HG03457 (cell line): ENCODE measurements around the gene SLMAP.
A peak's percentile ranks its signal among the peaks of the same experiment; 100 is the strongest.

ENCODE experiments used
- ATAC-seq: cut with Tn5 transposase; IDR thresholded peaks from one replicate; pipeline ENCODE4 v1.9.1; 2021; ENCODE audit warnings: moderate number of reproducible peaks; ENCODE audit not compliant: unreplicated experiment

The SLMAP gene

GRCh38 chr3:57755741-57756527 lies at the start of gene SLMAP:
Gene SLMAP, plus strand, starts transcription at chr3:57756309. Its CDS starts 1,343 bp downstream, at chr3:57757652.
- peak; percentile 91 for ATAC-seq

- no peak for ATAC-seq
These were observed 49.6 kb upstream of the SLMAP start for GRCh38 chr3:57706462-57706861.

- no peak for ATAC-seq
These were observed 47.1 kb upstream of the SLMAP start for GRCh38 chr3:57709031-57709430.

GRCh38 chr3:57709559-57709958 lies 46.5 kb upstream of the SLMAP start:
- ATAC-seq: no peak

- no peak for ATAC-seq
These were observed 40.4 kb upstream of the SLMAP start for GRCh38 chr3:57715686-57716085.

- ATAC-seq: no peak
These were observed 38.8 kb upstream of the SLMAP start for GRCh38 chr3:57717205-57717868.

GRCh38 chr3:57718118-57718517 lies 38.0 kb upstream of the SLMAP start:
- ATAC-seq: no peak

GRCh38 chr3:57726397-57726796 lies 29.7 kb upstream of the SLMAP start:
- no peak for ATAC-seq

- no peak for ATAC-seq
These were observed 29.0 kb upstream of the SLMAP start for GRCh38 chr3:57727106-57727505.

GRCh38 chr3:57729334-57730045 lies 26.6 kb upstream of the SLMAP start:
- no peak for ATAC-seq

- no peak for ATAC-seq
These were observed 25.4 kb upstream of the SLMAP start for GRCh38 chr3:57730682-57731081.

GRCh38 chr3:57731311-57731710 lies 24.8 kb upstream of the SLMAP start:
- ATAC-seq: no peak

- no peak for ATAC-seq
These were observed 22.3 kb upstream of the SLMAP start for GRCh38 chr3:57733790-57734189.

GRCh38 chr3:57735405-57735804 lies 20.7 kb upstream of the SLMAP start:
- ATAC-seq: no peak

- ATAC-seq: no peak
These were observed 18.3 kb upstream of the SLMAP start for GRCh38 chr3:57737840-57738239.

- ATAC-seq: no peak
These were observed 17.7 kb upstream of the SLMAP start for GRCh38 chr3:57738391-57738790.

- ATAC-seq: no peak
These were observed 16.1 kb upstream of the SLMAP start for GRCh38 chr3:57740027-57740426.

GRCh38 chr3:57743496-57743895 lies 12.6 kb upstream of the SLMAP start:
- ATAC-seq: no peak

- no peak for ATAC-seq
These were observed 11.0 kb upstream of the SLMAP start for GRCh38 chr3:57745101-57745500.

- no peak for ATAC-seq
These were observed 9.7 kb upstream of the SLMAP start for GRCh38 chr3:57746156-57747010.

GRCh38 chr3:57749542-57749941 lies 6.6 kb upstream of the SLMAP start:
- ATAC-seq: no peak
